HTR-8/SVneo (cell line): ENCODE measurements around the gene PCDHB4.
"Not testable (repeated sequence)": the region's sequence is repeated elsewhere in the genome, so short reads cannot be mapped to it uniquely, and the experiment has no call there.

Source experiments
- DNase-seq: peaks from one replicate; pipeline ENCODE4 v3.0.0; 2011; ENCODE audit warnings: low spot score, mixed read lengths; ENCODE audit not compliant: insufficient read length
- FAIRE-seq: peaks from 2 replicates; lab custom pipeline; 2011; peaks lifted over from hg19 to GRCh38; lab: Jason Lieb, UNC

PCDHB4 gene

GRCh38 chr5:141121563-141121962, at the start of gene PCDHB4:
PCDHB4 (plus strand) TSS chr5:141121818; CDS start chr5:141121999, 181 bp downstream.
- FAIRE-seq = no peak

DNA sequence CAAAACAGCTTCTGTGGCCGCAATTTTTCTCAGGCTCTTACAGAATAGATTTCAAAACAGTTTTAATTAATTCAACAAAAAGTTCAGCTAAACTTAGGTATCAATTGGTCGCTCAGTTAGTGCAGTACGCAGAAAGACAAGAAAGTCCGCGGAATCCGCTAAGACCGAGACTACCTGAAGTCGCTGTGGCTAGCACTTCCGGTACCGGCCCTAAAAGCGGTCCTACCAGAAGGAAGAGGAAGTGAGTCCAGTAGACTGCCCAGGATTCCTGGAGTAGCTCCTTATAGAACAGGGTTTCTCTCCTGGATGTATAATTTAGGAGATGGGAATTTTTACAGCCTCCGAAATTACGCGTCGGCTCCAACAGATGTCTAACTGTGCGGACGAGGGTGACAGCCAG, 43.8 kb upstream of the PCDHB4 start:
- DNase-seq (no peak), FAIRE-seq (no peak)

More at GRCh38 chr5:141121563-141121962, at the start of gene PCDHB4:
- DNase-seq = no peak

DNA sequence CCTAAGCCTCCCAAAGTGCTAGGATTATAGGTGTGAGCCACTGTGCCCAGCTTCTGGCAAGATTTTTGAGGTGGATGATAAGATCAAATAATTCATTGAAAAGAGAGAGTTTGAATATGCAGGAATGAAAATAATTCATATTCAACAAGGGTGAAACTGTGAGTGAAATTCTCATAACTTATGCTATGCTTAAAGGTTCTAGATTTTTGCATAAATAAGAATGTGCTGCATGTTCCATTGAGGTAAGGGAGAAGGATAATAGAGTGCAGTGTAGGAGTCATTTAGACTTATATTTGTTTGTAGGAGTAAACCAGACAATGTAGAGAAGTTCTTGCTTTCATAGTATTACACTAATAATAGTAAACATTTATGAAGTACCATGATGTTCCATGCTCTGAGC, 39.4 kb upstream of the PCDHB4 start:
- no peak for FAIRE-seq

GRCh38 chr5:141084487-141084989, 37.1 kb upstream of the PCDHB4 start:
- FAIRE-seq = no peak

More for the DNA sequence above, 39.4 kb upstream of the PCDHB4 start:
- DNase-seq = no peak

GRCh38 chr5:141094481-141095262, 26.9 kb upstream of the PCDHB4 start, which contains the start of gene PCDHB2:
PCDHB2 (plus strand) TSS chr5:141094615; CDS start chr5:141094791, 176 bp downstream.
- no peak for FAIRE-seq
- DNase-seq = no peak

More at GRCh38 chr5:141084487-141084989, 37.1 kb upstream of the PCDHB4 start:
- peak; percentile 76 for DNase-seq

- FAIRE-seq = no peak
- no peak for DNase-seq
These were observed 26.4 kb upstream of the PCDHB4 start for GRCh38 chr5:141095263-141095641.

- not testable (repeated sequence) for FAIRE-seq
These were observed 25.4 kb upstream of the PCDHB4 start for GRCh38 chr5:141096181-141096580.

GRCh38 chr5:141096586-141096985, 25.0 kb upstream of the PCDHB4 start:
- FAIRE-seq, DNase-seq: not testable (repeated sequence)

More at GRCh38 chr5:141096181-141096580, 25.4 kb upstream of the PCDHB4 start:
- DNase-seq = not testable (repeated sequence)

GRCh38 chr5:141100243-141100805, 21.3 kb upstream of the PCDHB4 start, which contains the start of gene PCDHB3:
PCDHB3 (plus strand) TSS chr5:141100473; CDS start chr5:141100650, 177 bp downstream.
- peak; percentile 77 for FAIRE-seq
- peak; percentile 78 for DNase-seq

- DNase-seq = peak; percentile 32
- no peak for FAIRE-seq
These were observed 20.6 kb upstream of the PCDHB4 start for GRCh38 chr5:141101059-141101458.

DNA sequence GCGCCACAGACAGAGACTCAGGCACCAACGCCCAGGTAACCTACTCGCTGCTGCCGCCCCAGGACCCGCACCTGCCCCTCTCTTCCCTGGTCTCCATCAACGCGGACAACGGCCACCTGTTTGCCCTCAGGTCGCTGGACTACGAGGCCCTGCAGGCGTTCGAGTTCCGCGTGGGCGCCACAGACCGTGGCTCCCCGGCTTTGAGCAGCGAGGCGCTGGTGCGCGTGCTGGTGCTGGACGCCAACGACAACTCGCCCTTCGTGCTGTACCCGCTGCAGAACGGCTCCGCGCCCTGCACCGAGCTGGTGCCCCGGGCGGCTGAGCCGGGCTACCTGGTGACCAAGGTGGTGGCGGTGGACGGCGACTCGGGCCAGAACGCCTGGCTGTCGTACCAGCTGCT, 19.5 kb upstream of the PCDHB4 start:
- DNase-seq, FAIRE-seq: not testable (repeated sequence)

DNA sequence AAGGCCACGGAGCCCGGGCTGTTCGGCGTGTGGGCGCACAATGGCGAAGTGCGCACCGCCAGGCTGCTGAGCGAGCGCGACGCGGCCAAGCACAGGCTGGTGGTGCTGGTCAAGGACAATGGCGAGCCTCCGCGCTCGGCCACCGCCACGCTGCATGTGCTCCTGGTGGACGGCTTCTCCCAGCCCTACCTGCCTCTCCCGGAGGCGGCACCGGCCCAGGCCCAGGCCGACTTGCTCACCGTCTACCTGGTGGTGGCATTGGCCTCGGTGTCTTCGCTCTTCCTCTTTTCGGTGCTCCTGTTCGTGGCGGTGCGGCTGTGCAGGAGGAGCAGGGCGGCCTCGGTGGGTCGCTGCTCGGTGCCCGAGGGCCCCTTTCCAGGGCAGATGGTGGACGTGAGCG, 19.1 kb upstream of the PCDHB4 start:
- DNase-seq, FAIRE-seq: not testable (repeated sequence)

GRCh38 chr5:141105350-141105749, 16.3 kb upstream of the PCDHB4 start:
- DNase-seq (no peak), FAIRE-seq (no peak)

- no peak for FAIRE-seq
- DNase-seq = no peak
These were observed 2.4 kb upstream of the PCDHB4 start for GRCh38 chr5:141119250-141119649.

DNA sequence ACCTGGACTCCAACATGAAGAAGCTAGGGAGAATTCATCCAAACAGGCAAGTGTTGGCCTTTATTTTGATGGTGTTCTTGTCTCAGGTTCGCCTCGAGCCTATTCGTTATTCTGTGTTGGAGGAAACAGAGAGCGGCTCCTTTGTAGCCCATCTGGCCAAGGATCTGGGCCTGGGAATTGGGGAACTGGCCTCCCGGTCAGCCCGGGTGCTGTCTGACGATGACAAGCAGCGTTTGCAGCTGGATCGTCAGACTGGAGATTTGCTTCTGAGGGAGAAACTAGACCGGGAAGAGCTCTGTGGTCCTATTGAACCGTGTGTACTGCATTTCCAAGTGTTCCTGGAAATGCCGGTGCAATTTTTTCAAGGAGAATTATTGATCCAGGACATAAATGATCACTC, 367 bp downstream of the PCDHB4 start:
- DNase-seq (no peak), FAIRE-seq (no peak)

- not testable (repeated sequence) for DNase-seq, FAIRE-seq
These were observed 1.9 kb downstream of the PCDHB4 start for GRCh38 chr5:141123396-141124135.

GRCh38 chr5:141127305-141127704, 5.7 kb downstream of the PCDHB4 start:
- FAIRE-seq = no peak
- DNase-seq = no peak

DNA sequence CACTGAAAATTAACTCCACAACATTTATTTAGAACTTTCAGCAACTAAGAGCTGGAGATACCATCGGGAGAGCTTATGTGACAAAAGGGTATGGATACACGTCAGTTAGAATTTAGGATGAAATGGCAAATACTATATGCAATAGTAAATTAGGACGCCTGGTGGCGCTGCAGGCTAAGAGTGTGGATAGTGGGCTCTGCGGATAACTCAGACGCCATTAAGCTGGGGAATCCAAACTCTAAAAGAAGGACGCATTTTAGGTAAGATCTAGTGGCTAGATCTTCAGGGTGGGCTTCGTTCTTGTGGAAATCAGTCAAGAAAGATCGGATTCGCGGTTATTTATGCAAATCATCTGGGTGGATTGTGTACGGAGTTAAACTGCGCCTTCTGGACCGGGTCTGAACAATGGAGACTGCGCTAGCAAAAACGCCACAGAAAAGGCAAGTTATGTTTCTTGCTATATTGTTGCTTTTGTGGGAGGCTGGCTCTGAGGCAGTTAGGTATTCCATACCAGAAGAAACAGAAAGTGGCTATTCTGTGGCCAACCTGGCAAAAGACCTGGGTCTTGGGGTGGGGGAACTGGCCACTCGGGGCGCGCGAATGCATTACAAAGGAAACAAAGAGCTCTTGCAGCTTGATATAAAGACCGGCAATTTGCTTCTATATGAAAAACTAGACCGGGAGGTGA, 13.6 kb downstream of the PCDHB4 start, which contains the start of gene PCDHB5:
Gene PCDHB5, plus strand, starts transcription at position 177 of the 688 bp plus-strand sequence. Its CDS starts 229 bp downstream, at position 406.
- peak; percentile 44 for FAIRE-seq
- peak; percentile 72 for DNase-seq

DNA sequence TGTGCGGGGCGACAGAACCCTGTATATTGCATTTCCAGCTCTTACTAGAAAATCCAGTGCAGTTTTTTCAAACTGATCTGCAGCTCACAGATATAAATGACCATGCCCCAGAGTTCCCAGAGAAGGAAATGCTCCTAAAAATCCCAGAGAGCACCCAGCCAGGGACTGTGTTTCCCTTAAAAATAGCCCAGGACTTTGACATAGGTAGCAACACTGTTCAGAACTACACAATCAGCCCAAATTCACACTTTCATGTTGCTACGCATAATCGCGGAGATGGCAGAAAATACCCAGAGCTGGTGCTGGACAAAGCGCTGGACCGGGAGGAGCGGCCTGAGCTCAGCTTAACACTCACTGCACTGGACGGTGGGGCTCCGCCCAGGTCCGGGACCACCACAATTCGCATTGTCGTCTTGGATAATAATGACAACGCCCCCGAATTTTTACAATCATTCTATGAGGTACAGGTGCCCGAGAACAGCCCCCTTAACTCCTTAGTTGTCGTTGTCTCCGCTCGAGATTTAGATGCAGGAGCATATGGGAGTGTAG, 14.2 kb downstream of the PCDHB4 start:
- DNase-seq = no peak
- FAIRE-seq = no peak
